Epithelial cell of esophagus (primary cell): ENCODE measurements around the gene FBXL13.

Experiments used
- DNase-seq: peaks from one replicate; pipeline ENCODE4 v3.0.0; 2010; ENCODE audit warnings: low read depth
- H3K4me3 ChIP-seq: 2 replicates; pipeline ENCODE4 v1.5.1; 2011; ENCODE audit warnings: mild to moderate bottlenecking, low read length, control low read depth
- TF ChIP-seq, protein P1 (sequence below): IDR thresholded peaks from 2 replicates; pipeline ENCODE4 v1.5.1; 2011; ENCODE audit warnings: low read depth, mild to moderate bottlenecking, low read length, control low read depth, inconsistent platforms; ENCODE audit not compliant: insufficient read depth; ENCODE audit errors: missing control alignments

Gene FBXL13

DNA sequence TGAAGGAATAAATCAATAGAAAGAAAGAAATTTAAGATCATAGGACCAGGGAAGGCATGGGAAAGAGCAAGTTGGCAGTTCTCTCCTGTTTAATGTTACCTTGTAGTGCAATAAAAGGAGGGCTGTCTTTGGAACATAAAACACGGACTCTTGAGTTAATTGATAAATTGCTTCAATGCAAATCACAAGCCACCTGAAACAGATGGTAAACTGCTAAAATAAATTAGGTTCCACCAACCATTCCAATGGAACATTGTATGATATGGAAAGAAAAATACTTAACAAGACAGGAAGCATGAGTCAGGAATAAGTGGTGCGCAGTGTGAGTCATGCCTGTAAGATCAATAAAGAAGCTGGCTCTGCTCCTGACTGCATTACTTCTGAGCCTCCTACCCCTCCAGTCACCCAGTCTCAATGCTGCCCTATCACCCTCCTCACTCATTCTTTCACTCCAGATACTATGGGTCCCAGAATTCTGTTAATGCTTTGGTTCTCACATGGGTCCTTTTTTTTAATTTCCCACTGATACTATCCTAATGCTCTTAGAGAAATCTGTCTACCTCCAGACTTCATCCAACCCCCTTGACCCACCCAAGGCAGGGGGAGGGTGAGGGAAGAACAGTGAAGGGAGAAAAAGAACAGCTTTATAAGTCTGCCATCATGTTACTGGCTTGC is 82.9 kb downstream of the FBXL13 start:
- H3K4me3 ChIP-seq = no peak overlapping the region
- TF ChIP-seq, protein P1, sequence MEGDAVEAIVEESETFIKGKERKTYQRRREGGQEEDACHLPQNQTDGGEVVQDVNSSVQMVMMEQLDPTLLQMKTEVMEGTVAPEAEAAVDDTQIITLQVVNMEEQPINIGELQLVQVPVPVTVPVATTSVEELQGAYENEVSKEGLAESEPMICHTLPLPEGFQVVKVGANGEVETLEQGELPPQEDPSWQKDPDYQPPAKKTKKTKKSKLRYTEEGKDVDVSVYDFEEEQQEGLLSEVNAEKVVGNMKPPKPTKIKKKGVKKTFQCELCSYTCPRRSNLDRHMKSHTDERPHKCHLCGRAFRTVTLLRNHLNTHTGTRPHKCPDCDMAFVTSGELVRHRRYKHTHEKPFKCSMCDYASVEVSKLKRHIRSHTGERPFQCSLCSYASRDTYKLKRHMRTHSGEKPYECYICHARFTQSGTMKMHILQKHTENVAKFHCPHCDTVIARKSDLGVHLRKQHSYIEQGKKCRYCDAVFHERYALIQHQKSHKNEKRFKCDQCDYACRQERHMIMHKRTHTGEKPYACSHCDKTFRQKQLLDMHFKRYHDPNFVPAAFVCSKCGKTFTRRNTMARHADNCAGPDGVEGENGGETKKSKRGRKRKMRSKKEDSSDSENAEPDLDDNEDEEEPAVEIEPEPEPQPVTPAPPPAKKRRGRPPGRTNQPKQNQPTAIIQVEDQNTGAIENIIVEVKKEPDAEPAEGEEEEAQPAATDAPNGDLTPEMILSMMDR = no peak
- peak; percentile 96 for DNase-seq

DNA sequence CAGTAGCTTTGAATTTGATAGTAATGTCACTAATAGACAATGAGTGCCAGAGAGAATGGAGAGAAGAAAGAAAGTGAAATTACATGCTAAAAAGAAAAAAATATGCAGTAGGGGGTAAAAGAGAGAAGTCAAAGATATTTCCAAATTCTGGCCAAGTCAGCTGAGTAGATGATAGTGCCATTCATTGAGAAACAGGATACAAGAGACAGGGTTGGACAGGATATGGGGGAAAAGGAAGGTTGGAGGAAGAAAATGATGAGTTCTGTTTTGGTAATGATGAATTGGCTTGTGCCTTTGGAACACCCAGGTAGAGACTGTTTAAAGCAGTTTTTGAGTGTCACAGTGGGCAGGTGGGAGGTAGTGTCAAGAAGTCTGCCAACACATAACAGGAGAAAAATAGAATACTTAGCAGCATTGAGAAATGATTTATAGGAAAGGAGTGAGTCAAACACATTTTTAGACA is 83.5 kb downstream of the FBXL13 start:
- DNase-seq = no peak
- H3K4me3 ChIP-seq = no peak overlapping the region
- TF ChIP-seq, protein P1 = no peak

- TF ChIP-seq, protein P1 = no peak
- H3K4me3 ChIP-seq = no peak overlapping the region
- no peak for DNase-seq
Observed at GRCh38 chr7:102990642-102991041, 84.0 kb downstream of the FBXL13 start.

GRCh38 chr7:102988631-102989560 is 85.7 kb downstream of the FBXL13 start:
- no peak overlapping the region for H3K4me3 ChIP-seq

GRCh38 chr7:102988088-102988487 is 86.5 kb downstream of the FBXL13 start:
- DNase-seq = no peak
- TF ChIP-seq, protein P1 = no peak
- H3K4me3 ChIP-seq = no peak overlapping the region

More at GRCh38 chr7:102988631-102989560, 85.7 kb downstream of the FBXL13 start:
- TF ChIP-seq, protein P1 = no peak
- no peak for DNase-seq

GRCh38 chr7:102985176-102985783 is 89.3 kb downstream of the FBXL13 start:
- TF ChIP-seq, protein P1 = no peak
- no peak for DNase-seq
- no peak overlapping the region for H3K4me3 ChIP-seq
